ENCODE data around the gene APLF. TPM values are rescaled to one million over a fixed set of nuclear protein-coding genes. Genes with fewer than 3 reads are reported as not detected.
A peak's percentile ranks its signal among the peaks of the same experiment; 100 is the strongest.

APLF gene
- 1 to 10 TPM; 1.3 to 1.6 (median 1.3) TPM for total RNA-seq

GRCh38 chr2:68467077-68467960 is at the start of gene APLF, which contains the start of gene FBXO48:
Gene APLF (plus strand): TSS chr2:68467585. CDS start chr2:68467732, 147 bp downstream.
Gene FBXO48 (minus strand): TSS chr2:68467294. CDS start chr2:68465145, 2,149 bp downstream.
- Mint-ChIP-seq H3K27me3 (ENCODE audit: low read depth) (no peaks in the 10 kb centered on the region), H3K36me3 (ENCODE audit: insufficient read depth) (no peaks in the 10 kb centered on the region), H3K9me3 (no peaks in the 10 kb centered on the region), H3K4me3 (peak within 1 kb of the TSS; percentile 96), H3K4me1 (ENCODE audit: low read depth) (peaks cover 40% of the 10 kb centered on the region)
- DNase-seq (peak; percentile 98), ATAC-seq (peak; percentile 94 to 98)

GRCh38 chr2:68417926-68418325 is 49.5 kb upstream of the APLF start:
- Mint-ChIP-seq H3K4me1 (ENCODE audit: low read depth) (peaks cover 33% of the 10 kb centered on the region), H3K36me3 (ENCODE audit: insufficient read depth) (no peaks in the 10 kb centered on the region), H3K27me3 (ENCODE audit: low read depth) (peaks cover 2% of the 10 kb centered on the region), H3K4me3 (no peak overlapping the region), H3K9me3 (no peaks in the 10 kb centered on the region)
- ATAC-seq (no peak), DNase-seq (no peak)

- no peak for DNase-seq
- Mint-ChIP-seq H3K36me3 (ENCODE audit: insufficient read depth) (no peaks in the 10 kb centered on the region), H3K9me3 (no peaks in the 10 kb centered on the region), H3K4me3 (no peak overlapping the region), H3K4me1 (ENCODE audit: low read depth) (peaks cover 31% of the 10 kb centered on the region), H3K27me3 (ENCODE audit: low read depth) (peaks cover 1% of the 10 kb centered on the region)
- no peak for ATAC-seq
These were observed 49.0 kb upstream of the APLF start for GRCh38 chr2:68418419-68418818.

GRCh38 chr2:68418855-68419254 is 48.5 kb upstream of the APLF start:
- Mint-ChIP-seq H3K36me3 (ENCODE audit: insufficient read depth) (no peaks in the 10 kb centered on the region), H3K4me1 (ENCODE audit: low read depth) (peaks cover 29% of the 10 kb centered on the region)

GRCh38 chr2:68420254-68420910 is 47.0 kb upstream of the APLF start:
- Mint-ChIP-seq H3K4me1 (ENCODE audit: low read depth) (peaks cover 29% of the 10 kb centered on the region), H3K36me3 (ENCODE audit: insufficient read depth) (no peaks in the 10 kb centered on the region), H3K9me3 (no peaks in the 10 kb centered on the region), H3K4me3 (no peak overlapping the region), H3K27me3 (ENCODE audit: low read depth) (no peaks in the 10 kb centered on the region)
- no peak for ATAC-seq
- no peak for DNase-seq

More at GRCh38 chr2:68418855-68419254, 48.5 kb upstream of the APLF start:
- Mint-ChIP-seq H3K4me3 (no peak overlapping the region), H3K27me3 (ENCODE audit: low read depth) (no peaks in the 10 kb centered on the region), H3K9me3 (no peaks in the 10 kb centered on the region)
- ATAC-seq, result no peak
- no peak for DNase-seq

- Mint-ChIP-seq H3K4me3 (no peak overlapping the region), H3K9me3 (no peaks in the 10 kb centered on the region), H3K27me3 (ENCODE audit: low read depth) (no peaks in the 10 kb centered on the region), H3K4me1 (ENCODE audit: low read depth) (peaks cover 33% of the 10 kb centered on the region), H3K36me3 (ENCODE audit: insufficient read depth) (no peaks in the 10 kb centered on the region)
- no peak for DNase-seq
- ATAC-seq, result peak; percentile 83 to 89
These were observed 43.3 kb upstream of the APLF start for GRCh38 chr2:68423966-68424650.

- no peaks in the 10 kb centered on the region for H3K9me3 Mint-ChIP-seq
- H3K4me1 Mint-ChIP-seq (ENCODE audit: low read depth), result peaks cover 28% of the 10 kb centered on the region
- no peaks in the 10 kb centered on the region for H3K36me3 Mint-ChIP-seq (ENCODE audit: insufficient read depth)
- no peak for DNase-seq
- no peaks in the 10 kb centered on the region for H3K27me3 Mint-ChIP-seq (ENCODE audit: low read depth)
- no peak overlapping the region for H3K4me3 Mint-ChIP-seq
- no peak for ATAC-seq
These were observed 41.9 kb upstream of the APLF start for GRCh38 chr2:68425503-68425902.

GRCh38 chr2:68426446-68426845 is 40.9 kb upstream of the APLF start:
- no peak for DNase-seq
- Mint-ChIP-seq H3K4me3 (no peak overlapping the region), H3K4me1 (ENCODE audit: low read depth) (peaks cover 28% of the 10 kb centered on the region), H3K36me3 (ENCODE audit: insufficient read depth) (no peaks in the 10 kb centered on the region), H3K9me3 (no peaks in the 10 kb centered on the region), H3K27me3 (ENCODE audit: low read depth) (no peaks in the 10 kb centered on the region)
- ATAC-seq, result no peak

- Mint-ChIP-seq H3K4me3 (no peak overlapping the region), H3K27me3 (ENCODE audit: low read depth) (no peaks in the 10 kb centered on the region), H3K36me3 (ENCODE audit: insufficient read depth) (no peaks in the 10 kb centered on the region), H3K4me1 (ENCODE audit: low read depth) (peaks cover 25% of the 10 kb centered on the region), H3K9me3 (no peaks in the 10 kb centered on the region)
- DNase-seq (no peak), ATAC-seq (no peak)
These were observed 40.4 kb upstream of the APLF start for GRCh38 chr2:68426848-68427579.

- Mint-ChIP-seq H3K4me1 (ENCODE audit: low read depth) (peaks cover 25% of the 10 kb centered on the region), H3K9me3 (no peaks in the 10 kb centered on the region), H3K4me3 (no peak overlapping the region), H3K36me3 (ENCODE audit: insufficient read depth) (no peaks in the 10 kb centered on the region), H3K27me3 (ENCODE audit: low read depth) (no peaks in the 10 kb centered on the region)
- no peak for ATAC-seq
- no peak for DNase-seq
These were observed 39.3 kb upstream of the APLF start for GRCh38 chr2:68428126-68428525.

- DNase-seq (no peak), ATAC-seq (no peak)
- no peaks in the 10 kb centered on the region for H3K27me3 Mint-ChIP-seq (ENCODE audit: low read depth)
- no peaks in the 10 kb centered on the region for H3K9me3 Mint-ChIP-seq
- no peak overlapping the region for H3K4me3 Mint-ChIP-seq
- H3K36me3 Mint-ChIP-seq (ENCODE audit: insufficient read depth), result no peaks in the 10 kb centered on the region
- peaks cover 25% of the 10 kb centered on the region for H3K4me1 Mint-ChIP-seq (ENCODE audit: low read depth)
These were observed 38.6 kb upstream of the APLF start for GRCh38 chr2:68428746-68429145.

- Mint-ChIP-seq H3K9me3 (no peaks in the 10 kb centered on the region), H3K27me3 (ENCODE audit: low read depth) (no peaks in the 10 kb centered on the region), H3K4me1 (ENCODE audit: low read depth) (peaks cover 25% of the 10 kb centered on the region), H3K4me3 (no peak overlapping the region), H3K36me3 (ENCODE audit: insufficient read depth) (no peaks in the 10 kb centered on the region)
- DNase-seq (no peak), ATAC-seq (no peak)
These were observed 38.0 kb upstream of the APLF start for GRCh38 chr2:68429311-68429826.

- no peaks in the 10 kb centered on the region for H3K36me3 Mint-ChIP-seq (ENCODE audit: insufficient read depth)
- ATAC-seq (no peak), DNase-seq (no peak)
- peaks cover 22% of the 10 kb centered on the region for H3K4me1 Mint-ChIP-seq (ENCODE audit: low read depth)
- no peaks in the 10 kb centered on the region for H3K9me3 Mint-ChIP-seq
- no peaks in the 10 kb centered on the region for H3K27me3 Mint-ChIP-seq (ENCODE audit: low read depth)
- H3K4me3 Mint-ChIP-seq, result no peak overlapping the region
These were observed 35.9 kb upstream of the APLF start for GRCh38 chr2:68431316-68431972.

Measured in activated T-cell treated with anti-CD3 and anti-CD28 coated beads, Interleukin-2, amount 50 U/mL, for 4 hours (primary cell).